GM12874 (cell line): ENCODE data around the gene LRRC26.

Source experiments
- TF ChIP-seq, protein P1 (sequence below): IDR thresholded peaks from 2 replicates; pipeline ENCODE4 v1.5.1; 2011; ENCODE audit warnings: low read depth, mild to moderate bottlenecking, control low read depth, low read length, moderate library complexity; ENCODE audit not compliant: insufficient read depth

The LRRC26 gene

DNA sequence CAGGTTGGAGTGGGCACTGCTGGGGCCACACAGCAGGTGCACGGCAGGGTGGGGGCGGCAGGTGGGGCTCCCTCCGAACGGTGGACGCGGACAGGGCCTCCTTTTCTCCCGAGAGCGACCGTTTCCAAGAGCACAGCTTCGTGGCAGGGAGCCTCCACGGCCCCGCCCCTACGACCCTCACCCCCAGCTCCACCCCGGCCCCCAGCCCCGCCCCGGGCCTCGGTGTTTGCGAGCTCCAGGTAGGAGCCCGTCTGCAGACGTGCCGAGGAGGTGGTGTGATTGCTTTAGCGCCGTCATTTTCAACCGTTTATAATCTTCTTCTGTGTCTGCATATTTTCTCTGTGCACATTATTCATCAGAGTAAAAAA is 22.1 kb downstream of the LRRC26 start:
- TF ChIP-seq, protein P1, sequence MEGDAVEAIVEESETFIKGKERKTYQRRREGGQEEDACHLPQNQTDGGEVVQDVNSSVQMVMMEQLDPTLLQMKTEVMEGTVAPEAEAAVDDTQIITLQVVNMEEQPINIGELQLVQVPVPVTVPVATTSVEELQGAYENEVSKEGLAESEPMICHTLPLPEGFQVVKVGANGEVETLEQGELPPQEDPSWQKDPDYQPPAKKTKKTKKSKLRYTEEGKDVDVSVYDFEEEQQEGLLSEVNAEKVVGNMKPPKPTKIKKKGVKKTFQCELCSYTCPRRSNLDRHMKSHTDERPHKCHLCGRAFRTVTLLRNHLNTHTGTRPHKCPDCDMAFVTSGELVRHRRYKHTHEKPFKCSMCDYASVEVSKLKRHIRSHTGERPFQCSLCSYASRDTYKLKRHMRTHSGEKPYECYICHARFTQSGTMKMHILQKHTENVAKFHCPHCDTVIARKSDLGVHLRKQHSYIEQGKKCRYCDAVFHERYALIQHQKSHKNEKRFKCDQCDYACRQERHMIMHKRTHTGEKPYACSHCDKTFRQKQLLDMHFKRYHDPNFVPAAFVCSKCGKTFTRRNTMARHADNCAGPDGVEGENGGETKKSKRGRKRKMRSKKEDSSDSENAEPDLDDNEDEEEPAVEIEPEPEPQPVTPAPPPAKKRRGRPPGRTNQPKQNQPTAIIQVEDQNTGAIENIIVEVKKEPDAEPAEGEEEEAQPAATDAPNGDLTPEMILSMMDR: no peak

DNA sequence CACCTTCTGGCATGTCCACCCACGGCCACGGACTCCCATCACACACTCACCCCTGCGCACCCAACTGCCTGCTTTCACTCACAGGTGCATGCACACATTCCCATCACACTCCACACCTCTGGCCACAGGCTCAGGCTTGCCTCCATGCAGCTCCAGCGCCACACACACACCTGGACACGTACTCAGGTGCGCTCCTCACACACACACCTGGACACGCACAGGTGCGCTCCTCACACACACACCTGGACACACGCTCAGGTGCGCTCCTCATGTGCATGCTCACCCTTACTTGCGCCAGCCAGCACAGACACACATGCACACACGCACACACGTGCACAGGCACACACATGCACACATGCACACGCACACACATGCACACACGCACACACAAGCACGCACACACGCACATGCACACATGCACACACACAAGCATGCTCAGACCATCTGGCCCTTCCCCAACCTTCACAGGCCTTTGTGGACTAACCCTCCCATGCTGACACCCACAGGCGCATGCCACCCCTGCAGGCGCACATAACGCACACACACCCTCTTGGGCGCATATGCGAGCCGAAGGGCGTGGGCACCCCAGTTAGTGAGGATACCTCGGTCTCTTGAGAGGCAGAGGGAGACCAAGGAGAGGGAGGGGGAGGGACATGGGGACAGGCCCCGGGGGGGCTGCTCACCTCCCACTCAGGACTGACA is 22.6 kb downstream of the LRRC26 start:
- TF ChIP-seq, protein P1: no peak

DNA sequence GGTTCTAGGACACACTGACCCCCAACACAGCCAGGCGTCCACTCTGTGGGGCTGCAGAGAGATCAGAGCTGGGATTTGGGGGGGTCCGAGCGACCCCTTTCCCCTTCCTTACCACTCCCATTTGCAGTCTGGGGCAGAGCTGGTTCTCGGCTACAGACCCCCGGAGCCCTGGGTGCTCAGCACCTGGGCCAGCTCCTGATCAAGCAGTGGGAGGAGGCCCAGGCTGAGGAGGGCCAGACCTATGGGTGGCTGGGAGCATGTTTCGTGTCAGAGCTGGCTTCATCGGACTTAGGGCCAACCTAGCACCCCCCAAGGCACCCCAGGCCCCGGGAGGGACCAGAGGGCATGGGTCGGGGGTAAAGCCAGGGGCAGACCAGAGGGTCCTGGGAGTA is 23.3 kb downstream of the LRRC26 start:
- TF ChIP-seq, protein P1: no peak

DNA sequence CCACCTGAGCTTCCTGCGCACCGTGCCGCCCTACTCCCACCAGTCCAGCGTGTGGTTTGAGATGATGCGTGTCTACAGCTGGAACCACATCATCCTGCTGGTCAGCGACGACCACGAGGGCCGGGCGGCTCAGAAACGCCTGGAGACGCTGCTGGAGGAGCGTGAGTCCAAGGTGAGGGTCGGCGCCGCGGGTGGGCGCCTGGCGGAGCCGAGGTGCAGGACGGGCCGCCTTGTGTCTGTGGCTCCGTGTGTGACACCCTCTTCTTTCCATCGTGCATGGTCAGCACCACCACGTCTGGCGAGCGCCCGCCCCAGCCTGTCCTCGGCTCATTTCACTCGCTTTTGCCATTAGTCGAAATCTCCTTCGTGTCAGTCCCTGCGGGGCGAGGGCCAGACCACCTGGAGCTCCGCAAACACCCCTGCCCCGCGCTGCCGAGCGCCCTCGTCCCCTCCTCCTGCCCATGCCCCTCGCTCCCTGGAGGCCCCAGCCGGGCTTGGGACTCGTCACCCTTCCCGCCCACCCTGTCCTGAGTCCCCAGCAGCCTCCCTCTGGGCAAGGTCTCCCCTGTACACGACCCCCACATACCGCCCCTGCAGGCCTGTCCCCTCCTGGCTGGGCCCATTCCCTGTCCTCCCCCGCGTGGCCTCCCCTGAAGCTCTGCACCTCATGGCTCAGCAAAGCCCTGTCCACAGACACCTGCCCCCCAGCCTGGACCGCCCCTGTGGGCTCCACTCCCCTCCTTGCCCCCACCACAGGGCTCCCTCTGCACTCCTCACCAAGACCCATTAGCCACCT is 23.9 kb downstream of the LRRC26 start:
- TF ChIP-seq, protein P1: no peak

DNA sequence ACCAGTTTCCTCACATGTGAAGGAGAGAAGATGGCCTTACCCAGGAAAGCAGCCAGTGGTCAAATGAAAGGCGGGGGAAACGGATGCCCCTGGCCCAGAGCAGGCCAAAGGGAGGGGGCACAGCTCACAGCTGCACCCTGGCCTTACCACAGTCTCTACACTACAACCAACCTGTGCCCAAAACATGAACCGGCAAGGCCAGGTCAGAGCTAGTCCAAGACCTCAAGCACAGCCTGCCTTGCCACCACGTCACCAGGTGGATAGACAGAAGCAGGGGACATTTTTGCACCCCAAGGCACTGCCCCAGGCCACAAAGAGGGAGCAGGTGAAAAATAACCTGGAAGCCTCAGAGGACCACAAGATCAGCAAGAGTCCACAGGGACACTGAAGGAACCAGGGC is 26.4 kb downstream of the LRRC26 start:
- TF ChIP-seq, protein P1: no peak

DNA sequence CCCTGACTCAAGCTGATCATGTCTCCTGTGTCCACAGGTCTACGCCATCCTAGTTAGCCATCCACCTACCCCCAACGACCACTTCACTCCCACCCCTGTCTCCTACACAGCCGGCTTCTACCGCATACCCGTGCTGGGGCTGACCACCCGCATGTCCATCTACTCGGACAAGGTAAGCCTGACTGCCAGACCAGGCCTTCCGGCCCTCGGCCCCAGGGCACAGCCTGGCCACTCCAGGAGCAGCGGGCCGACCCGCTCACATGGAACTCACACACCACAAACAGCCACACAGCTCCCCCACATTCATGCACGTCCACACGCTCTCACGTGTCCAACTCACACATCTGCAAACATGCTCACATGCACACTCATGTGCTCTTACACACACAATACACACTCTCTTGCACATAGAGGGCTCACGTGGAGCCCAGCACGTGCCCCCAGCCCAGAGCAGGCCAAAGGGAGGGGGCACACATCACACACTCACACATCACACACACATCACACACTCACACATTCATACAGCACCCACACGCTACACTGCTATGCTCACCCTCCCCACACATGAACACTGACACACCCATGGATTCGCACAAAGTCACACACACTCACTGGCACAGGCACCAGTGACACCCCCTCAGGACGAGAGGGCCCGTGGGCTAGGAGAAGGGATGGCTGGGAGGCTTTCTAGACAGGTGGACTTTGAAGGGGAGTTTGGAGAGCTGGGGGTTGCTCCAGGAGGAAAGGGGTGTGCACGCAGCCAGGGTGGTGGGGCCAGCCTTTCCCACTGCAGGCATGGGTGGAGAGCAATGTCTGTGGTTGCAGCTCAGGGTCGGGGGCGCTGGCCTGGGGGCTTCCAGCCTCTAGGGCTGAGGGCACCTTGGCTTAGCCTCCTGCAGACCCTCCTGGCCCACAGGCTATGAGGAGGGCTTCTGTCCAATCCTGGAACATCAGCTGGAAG is 27.6 kb downstream of the LRRC26 start:
- TF ChIP-seq, protein P1: no peak
